GM06990 (cell line): ENCODE data around the gene SLC1A4.

Experiments
- DNase-seq: peaks from one replicate; pipeline ENCODE4 v3.0.0-alpha.2; 2011; ENCODE audit not compliant: insufficient read length; ENCODE audit errors: extremely low read depth
- H3K27me3 ChIP-seq: replicated peaks from 2 replicates; pipeline ENCODE4 v1.6.0; 2011; ENCODE audit warnings: low read length; ENCODE audit not compliant: control insufficient read depth, insufficient read depth
- H3K36me3 ChIP-seq: 2 replicates; pipeline ENCODE4 v1.5.1; 2011; ENCODE audit warnings: low read length; ENCODE audit not compliant: control insufficient read depth, insufficient read depth
- H3K4me3 ChIP-seq: replicated peaks from 2 replicates; pipeline ENCODE4 v1.5.1; 2011; ENCODE audit warnings: low read depth, mild to moderate bottlenecking, control low read depth, low read length
- CTCF ChIP-seq: IDR thresholded peaks from 2 replicates; pipeline ENCODE4 v1.5.1; 2011; ENCODE audit warnings: low read length, control low read depth, mild to moderate bottlenecking, inconsistent platforms; ENCODE audit not compliant: insufficient read depth, poor library complexity, severe bottlenecking

SLC1A4 gene

GRCh38 chr2:65061146-65061909 lies 72.1 kb downstream of the SLC1A4 start:
- Histone ChIP-seq H3K36me3 (no peaks in the 10 kb centered on the region), H3K27me3 (no peaks in the 10 kb centered on the region), H3K4me3 (no peak overlapping the region)
- no peak for TF ChIP-seq CTCF
- no peak for DNase-seq

DNA sequence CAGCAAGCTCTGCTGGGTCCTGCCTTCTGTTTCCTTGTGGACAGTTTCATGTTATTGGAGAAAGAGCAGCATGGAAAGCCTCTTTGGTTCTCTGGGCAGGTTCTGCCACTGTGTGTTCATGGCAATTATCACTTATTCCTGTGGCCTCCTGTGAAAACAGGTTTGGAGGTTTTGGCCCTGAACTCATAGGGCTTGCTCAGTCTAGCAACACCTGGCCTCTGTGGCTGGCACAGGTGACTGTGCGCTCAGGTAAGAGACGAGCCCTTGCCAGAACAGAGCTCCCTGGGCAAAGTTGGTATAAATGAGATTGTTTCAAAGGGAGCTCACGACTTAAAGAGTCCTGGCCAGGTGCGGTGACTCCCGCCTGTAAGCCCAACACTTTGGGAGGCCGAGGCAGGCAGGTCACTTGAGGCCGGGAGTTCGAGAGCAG lies 72.7 kb downstream of the SLC1A4 start:
- Histone ChIP-seq H3K36me3 (no peaks in the 10 kb centered on the region), H3K4me3 (no peak overlapping the region), H3K27me3 (no peaks in the 10 kb centered on the region)
- no peak for TF ChIP-seq CTCF
- no peak for DNase-seq

- no peaks in the 10 kb centered on the region for H3K27me3 ChIP-seq
- no peak for DNase-seq
- H3K4me3 ChIP-seq: no peak overlapping the region
- H3K36me3 ChIP-seq: no peaks in the 10 kb centered on the region; the same call in 1 of the 2 replicates
- no peak for TF ChIP-seq CTCF
Measured at GRCh38 chr2:65062843-65063825, 73.9 kb downstream of the SLC1A4 start.

- Histone ChIP-seq H3K36me3 (peaks cover 2% of the 10 kb centered on the region; the same call in 1 of the 2 replicates), H3K27me3 (no peaks in the 10 kb centered on the region), H3K4me3 (no peak overlapping the region)
- DNase-seq: peak; percentile 70
- peak; percentile 92 for TF ChIP-seq CTCF
Measured at GRCh38 chr2:65064728-65065552, 75.7 kb downstream of the SLC1A4 start.

GRCh38 chr2:65067806-65068553 lies 78.8 kb downstream of the SLC1A4 start:
- peaks cover 14% of the 10 kb centered on the region for H3K36me3 ChIP-seq
- TF ChIP-seq CTCF: no peak
- no peaks in the 10 kb centered on the region for H3K27me3 ChIP-seq
- no peak for DNase-seq
- H3K4me3 ChIP-seq: no peak overlapping the region
